Subcutaneous abdominal adipose tissue (tissue), 5 donors: Measurements from ENCODE around the gene ASAP2.

Source experiments
- H3K27ac ChIP-seq: one replicate; pipeline ENCODE4 v1.7.0; 2013; ENCODE audit warnings: low read depth, mild to moderate bottlenecking, inconsistent platforms, low read length, moderate library complexity
- H3K27me3 ChIP-seq, 5 donors: one replicate each; pipeline ENCODE4 v1.7.0; 2013; ENCODE audit warnings: low read length in 5 of 5, inconsistent platforms in 1 of 5; ENCODE audit not compliant: control insufficient read depth in 5 of 5, insufficient read depth in 4 of 5
- H3K36me3 ChIP-seq, 5 donors: one replicate each; pipeline ENCODE4 v1.7.0; 2013; ENCODE audit warnings: low read length in 5 of 5; ENCODE audit not compliant: control insufficient read depth in 5 of 5, insufficient read depth in 5 of 5
- H3K4me1 ChIP-seq, 5 donors: one replicate each; pipeline ENCODE4 v1.7.0; 2013; ENCODE audit warnings: low read length in 5 of 5, mild to moderate bottlenecking in 3 of 5, moderate library complexity in 1 of 5; ENCODE audit not compliant: control insufficient read depth in 5 of 5, insufficient read depth in 5 of 5
- H3K4me3 ChIP-seq, 5 donors: one replicate each; pipeline ENCODE4 v1.7.0; 2013; ENCODE audit warnings: low read length in 5 of 5, low read depth in 1 of 5
- H3K9ac ChIP-seq, 5 donors: one replicate each; pipeline ENCODE4 v1.7.0; 2013; ENCODE audit warnings: low read length in 5 of 5, mild to moderate bottlenecking in 4 of 5, moderate library complexity in 3 of 5
- H3K9me3 ChIP-seq, 5 donors: one replicate each; pipeline ENCODE4 v1.7.0; 2013; ENCODE audit warnings: low read length in 5 of 5; ENCODE audit not compliant: control insufficient read depth in 5 of 5
- donor health status: healthy.
- donor health status: healthy.
- donor health status: healthy.
- donor health status: healthy.
- donor health status: healthy.

The ASAP2 gene

DNA sequence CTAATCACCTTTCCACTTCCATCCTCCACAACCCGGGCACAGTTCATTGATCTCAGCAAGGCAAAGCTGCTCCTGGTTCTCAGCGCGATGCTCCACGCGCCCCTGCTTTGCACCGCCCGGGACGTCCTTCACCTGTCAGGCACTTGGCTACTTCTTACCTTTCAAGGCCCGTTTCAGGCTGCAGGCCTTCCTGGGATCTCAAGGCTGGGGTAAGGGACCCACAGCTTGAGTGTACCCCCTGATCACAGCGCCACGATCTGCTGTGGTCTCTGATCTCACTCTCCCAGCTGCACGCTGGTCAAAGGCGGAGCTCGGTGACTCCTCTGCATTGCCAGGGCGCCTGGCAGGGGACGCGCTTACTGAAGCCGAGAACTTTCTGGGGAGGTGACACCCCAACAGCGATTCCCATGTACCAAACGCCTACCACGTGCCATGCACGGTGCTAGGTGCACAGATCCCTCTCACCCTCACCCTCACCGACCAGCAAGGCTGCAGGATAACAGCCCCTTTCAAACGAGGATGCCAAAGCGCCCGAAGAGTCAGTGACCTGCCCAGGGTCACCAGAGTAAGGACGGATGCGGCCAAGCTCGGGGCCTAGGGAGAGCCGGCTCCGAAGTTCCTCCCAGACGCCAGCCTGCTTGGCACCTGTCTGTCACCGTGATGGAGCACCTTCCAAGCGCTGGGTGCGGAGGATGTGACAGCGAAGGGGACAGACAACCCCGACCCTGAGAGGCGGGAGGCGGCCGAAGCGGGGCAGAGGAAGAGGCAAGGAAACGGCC lies 215.9 kb downstream of the ASAP2 start:
- Histone ChIP-seq H3K27ac (peak overlapping the region; percentile 91), H3K4me3 (peak overlapping the region; percentile 84 to 99 (median 93)), H3K36me3 (peaks cover 3 to 9% (median 5%) of the 10 kb centered on the region in 5 donors), H3K27me3 (no peaks in the 10 kb centered on the region), H3K9me3 (no peaks in the 10 kb centered on the region), H3K4me1 (peaks cover 10 to 53% (median 52%) of the 10 kb centered on the region in 5 donors), H3K9ac (peak overlapping the region; percentile 53 to 97 (median 93))

- peak within 1 kb of the TSS; percentile 84 to 99 (median 93) for H3K4me3 ChIP-seq
- H3K9me3 ChIP-seq = no peaks in the 10 kb centered on the region
- peak within 1 kb of the TSS; percentile 53 to 97 (median 93) for H3K9ac ChIP-seq
- H3K27me3 ChIP-seq = no peaks in the 10 kb centered on the region
- H3K27ac ChIP-seq = peak within 1 kb of the TSS; percentile 91
- H3K4me1 ChIP-seq = peaks cover 10 to 53% (median 52%) of the 10 kb centered on the region in 5 donors
- peaks cover 0 to 3% (median 2%) of the 10 kb centered on the region in 5 donors for H3K36me3 ChIP-seq
Observed at GRCh38 chr2:9423100-9423921, 216.7 kb downstream of the ASAP2 start, which contains the start of the genes CPSF3 and ITGB1BP1. CPSF3 (plus strand) TSS chr2:9423654; CDS start chr2:9423774, 120 bp downstream. ITGB1BP1 (minus strand) TSS chr2:9423528; CDS start chr2:9418697, 4,831 bp downstream.

GRCh38 chr2:9423922-9424272 lies 217.3 kb downstream of the ASAP2 start:
- Histone ChIP-seq H3K4me1 (peaks cover 10 to 56% (median 52%) of the 10 kb centered on the region in 5 donors), H3K9me3 (no peaks in the 10 kb centered on the region), H3K4me3 (peak overlapping the region; percentile 84 to 97 (median 92)), H3K27ac (peak overlapping the region; percentile 91), H3K9ac (peak overlapping the region; percentile 2 to 97 (median 93)), H3K27me3 (no peaks in the 10 kb centered on the region), H3K36me3 (peaks cover 0 to under 1% (median 0%) of the 10 kb centered on the region in 5 donors)

DNA sequence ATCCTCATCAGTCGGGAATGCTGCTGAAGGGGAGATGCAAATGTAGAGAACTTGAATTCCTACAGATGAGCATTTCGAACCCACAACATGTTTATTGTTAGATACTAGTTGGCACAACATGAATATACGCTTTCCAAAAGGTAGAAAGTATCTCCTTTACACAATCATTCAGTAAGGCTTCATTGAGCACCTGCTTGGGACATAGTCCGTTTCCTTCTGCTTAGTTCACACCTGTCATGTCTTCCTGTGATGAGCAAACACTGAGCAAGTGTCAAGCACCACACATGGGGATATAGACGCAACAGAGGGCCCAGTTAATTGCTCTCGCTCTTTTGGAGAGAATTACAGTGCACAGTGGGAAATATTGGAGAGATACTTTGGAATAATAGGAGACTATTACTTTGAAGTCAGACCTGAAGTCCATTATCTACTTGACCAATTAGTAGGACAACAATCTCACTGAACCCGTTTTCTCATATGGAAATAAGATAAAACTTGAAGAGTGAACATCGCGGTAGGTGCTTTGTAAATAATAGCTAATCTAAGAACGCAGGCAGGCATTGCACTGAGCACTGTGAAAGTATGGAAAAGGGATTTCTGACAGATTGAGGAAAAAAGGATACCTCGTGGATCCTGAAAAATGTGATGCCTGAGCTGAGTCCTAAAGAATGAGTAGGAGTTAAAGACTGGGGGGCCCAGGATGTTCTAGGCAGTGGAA lies 218.0 kb downstream of the ASAP2 start:
- no peak overlapping the region for H3K27ac ChIP-seq
- peaks cover 9 to 53% (median 44%) of the 10 kb centered on the region in 5 donors for H3K4me1 ChIP-seq

DNA sequence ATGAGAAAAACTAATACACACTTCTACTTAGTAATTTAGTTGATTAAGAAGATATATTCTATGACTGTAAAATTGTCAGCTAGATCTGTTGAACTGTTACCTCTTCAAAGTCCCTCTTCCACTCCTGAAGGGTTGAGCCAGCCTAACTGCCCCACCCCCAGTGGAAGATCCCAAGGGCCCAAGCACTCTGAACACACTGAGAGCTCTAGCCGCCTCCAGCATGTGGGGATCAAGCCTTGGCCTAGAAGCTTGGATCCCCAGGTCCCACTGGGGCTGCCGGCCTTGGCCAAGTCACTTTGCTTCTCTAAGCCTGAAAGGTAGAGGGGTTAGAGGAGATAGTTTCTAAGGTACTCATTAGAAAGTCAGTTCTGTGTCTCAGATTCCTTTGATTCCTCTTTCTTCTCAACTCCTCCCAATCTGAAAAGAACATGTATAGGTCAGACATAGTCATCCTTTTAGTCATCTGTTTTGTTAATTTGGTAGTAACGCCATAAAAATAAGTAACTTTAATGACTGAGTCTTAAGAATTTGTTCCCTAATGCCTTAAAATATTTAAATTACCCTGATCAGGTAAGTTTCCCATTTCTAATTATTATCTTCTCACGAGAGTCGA lies 222.5 kb downstream of the ASAP2 start:
- Histone ChIP-seq H3K4me3 (no peak overlapping the region), H3K27ac (peak overlapping the region; percentile 3), H3K36me3 (peaks cover 25 to 40% (median 31%) of the 10 kb centered on the region in 5 donors), H3K27me3 (no peaks in the 10 kb centered on the region), H3K9ac (peak overlapping the region in 1 of 5 donors; percentile 41), H3K4me1 (peaks cover 4 to 17% (median 10%) of the 10 kb centered on the region in 5 donors), H3K9me3 (no peaks in the 10 kb centered on the region)

More for the DNA sequence above, 218.0 kb downstream of the ASAP2 start:
- H3K9me3 ChIP-seq = no peaks in the 10 kb centered on the region
- H3K27me3 ChIP-seq = no peaks in the 10 kb centered on the region
- H3K36me3 ChIP-seq = peaks cover 0 to 2% (median 0%) of the 10 kb centered on the region in 5 donors
- peak overlapping the region in 4 of 5 donors; percentile 90 to 97 (median 94) for H3K9ac ChIP-seq
- peak overlapping the region; percentile 84 to 97 (median 92) for H3K4me3 ChIP-seq

- Histone ChIP-seq H3K36me3 (peaks cover 25 to 51% (median 40%) of the 10 kb centered on the region in 5 donors), H3K27me3 (no peaks in the 10 kb centered on the region), H3K27ac (no peak overlapping the region), H3K9ac (no peak overlapping the region), H3K4me3 (no peak overlapping the region), H3K9me3 (no peaks in the 10 kb centered on the region), H3K4me1 (peaks cover 0 to 5% (median 0%) of the 10 kb centered on the region in 5 donors)
Observed at GRCh38 chr2:9430316-9431293, 224.0 kb downstream of the ASAP2 start.

DNA sequence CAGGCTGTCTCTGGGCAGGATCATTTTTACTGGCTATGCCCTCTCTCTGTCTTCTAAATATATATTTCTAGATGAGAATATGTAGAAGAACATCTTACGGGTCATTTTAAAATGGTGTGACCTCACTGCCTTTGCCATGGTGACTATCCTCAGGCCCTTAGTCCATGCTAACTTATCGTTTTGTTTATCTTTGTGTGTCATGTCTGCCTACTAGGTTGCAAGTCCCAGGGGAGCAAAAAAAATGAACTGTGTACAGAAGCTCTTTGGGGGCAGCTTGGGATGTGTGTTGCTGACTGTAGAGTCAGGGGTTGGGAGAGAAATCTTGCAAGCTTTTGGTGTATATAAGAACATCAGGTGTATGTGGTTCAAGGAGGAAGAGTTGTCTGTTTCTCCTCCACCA lies 227.9 kb downstream of the ASAP2 start:
- Histone ChIP-seq H3K4me3 (no peak overlapping the region), H3K27ac (no peak overlapping the region), H3K9ac (no peak overlapping the region), H3K4me1 (no peaks in the 10 kb centered on the region), H3K36me3 (peaks cover 36 to 76% (median 60%) of the 10 kb centered on the region in 5 donors), H3K27me3 (no peaks in the 10 kb centered on the region), H3K9me3 (no peaks in the 10 kb centered on the region)

DNA sequence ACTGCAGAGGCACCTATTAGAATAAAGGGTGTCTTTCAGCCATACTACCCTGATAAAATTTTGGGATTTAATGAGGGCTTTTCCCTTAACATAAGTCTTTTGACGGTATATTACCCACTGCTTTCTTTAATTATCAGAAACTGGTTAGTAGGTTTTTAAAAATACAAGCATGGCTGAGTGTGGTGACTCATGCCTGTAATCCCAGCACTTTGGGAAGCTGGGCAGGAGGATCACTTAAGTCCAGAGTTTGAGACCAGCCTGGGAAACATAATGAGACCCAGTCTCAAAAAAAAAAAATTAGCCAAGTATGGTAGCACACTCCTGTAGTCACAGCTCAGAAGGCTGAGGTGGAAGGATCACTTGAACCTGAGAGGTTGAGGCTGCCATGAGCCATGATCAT lies 232.9 kb downstream of the ASAP2 start:
- H3K4me3 ChIP-seq = no peak overlapping the region
- no peaks in the 10 kb centered on the region for H3K27me3 ChIP-seq
- no peak overlapping the region for H3K9ac ChIP-seq
- H3K36me3 ChIP-seq = peaks cover 37 to 74% (median 48%) of the 10 kb centered on the region in 5 donors
- no peaks in the 10 kb centered on the region for H3K4me1 ChIP-seq
- no peak overlapping the region for H3K27ac ChIP-seq
- H3K9me3 ChIP-seq = no peaks in the 10 kb centered on the region
